Lung (tissue), 12 donors: ENCODE results near the gene INPP4B. TPM values are rescaled to one million over a fixed set of nuclear protein-coding genes. Genes with fewer than 3 reads are reported as not detected.

Experiments used
- ATAC-seq: fragments of 200-7000 bp; cut with Tn5 transposase; one replicate; pipeline ENCODE4 v1.9.1; 2020; ENCODE audit warnings: moderate number of reproducible peaks; ENCODE audit not compliant: insufficient read depth, low FRiP score
- DNase-seq, 3 donors: peaks; one replicate each; pipeline ENCODE4 v3.0.0-alpha.2; 2013 to 2017
- H3K27ac ChIP-seq, 2 donors: one replicate each; pipeline ENCODE4 v1.5.1; 2013; ENCODE audit warnings: mild to moderate bottlenecking in 2 of 2, moderate library complexity in 2 of 2, control low read depth in 1 of 2, inconsistent platforms in 1 of 2, low read depth in 1 of 2, low read length in 1 of 2
- H3K27me3 ChIP-seq, 3 donors: one replicate each; pipeline ENCODE4 v1.5.1; 2013; ENCODE audit warnings: low read length in 2 of 3; ENCODE audit not compliant: control insufficient read depth in 3 of 3, insufficient read depth in 3 of 3
- H3K36me3 ChIP-seq, 4 donors: one replicate each; pipeline ENCODE4 v1.5.1; 2013; ENCODE audit warnings: low read length in 4 of 4, mild to moderate bottlenecking in 1 of 4, moderate library complexity in 1 of 4; ENCODE audit not compliant: control insufficient read depth in 4 of 4, insufficient read depth in 4 of 4
- H3K4me1 ChIP-seq, 5 donors: one replicate each; pipeline ENCODE4 v1.5.1; 2013; ENCODE audit warnings: low read length in 5 of 5, mild to moderate bottlenecking in 2 of 5, moderate library complexity in 1 of 5; ENCODE audit not compliant: control insufficient read depth in 5 of 5, insufficient read depth in 5 of 5
- H3K4me3 ChIP-seq: one replicate; pipeline ENCODE4 v1.5.1; 2013; ENCODE audit warnings: mild to moderate bottlenecking, control low read depth, moderate library complexity
- H3K9ac ChIP-seq, 2 donors: one replicate each; pipeline ENCODE4 v1.5.1; 2013; ENCODE audit warnings: low read length in 2 of 2, control low read depth in 1 of 2; ENCODE audit not compliant: insufficient read depth in 1 of 2
- H3K9me3 ChIP-seq, 4 donors: one replicate each; pipeline ENCODE4 v1.5.1; 2013; ENCODE audit warnings: low read length in 3 of 4, mild to moderate bottlenecking in 1 of 4, moderate library complexity in 1 of 4; ENCODE audit not compliant: control insufficient read depth in 4 of 4, insufficient read depth in 3 of 4
- WGBS, 2 donors: extraction: QIAGEN DNeasy Blood & Tissue Kit; methylation state at CpG; one replicate each; pipeline ENCODE4 v1.1.7; 2013; 5-methylcytosine and 5-hydroxymethylcytosine counted together
- polyA plus RNA-seq, 2 donors: library from polyadenylated mRNA; stranded (reverse); fragments of 200-250 nt; gene quantifications; one replicate each; pipeline ENCODE4 v1.2.1, GENCODE V29; 2013
- total RNA-seq, 2 donors: library from RNA; depleted of rRNA in 1 of 2; stranded (reverse); fragments of >200 nt in 1 of 2; gene quantifications; one replicate each; pipeline ENCODE4 v1.2.1, GENCODE V29; 2014 to 2021
- TF ChIP-seq, protein P1 (sequence below): IDR thresholded peaks from 2 replicates; pipeline ENCODE4 v1.5.1; 2012; ENCODE audit warnings: mild to moderate bottlenecking; ENCODE audit errors: control extremely low read depth, extremely low read depth
- donor health status: control.
- donor health status: control.
- donor health status: Bipolar disorder and iron deficiency.
- donor health status: healthy.
- donor health status: DM: yes; HTN: yes; CAD: no.

INPP4B gene
- total and polyA plus RNA-seq, 4 donors, result 2.4 to 32.6 (median 5.6) TPM

DNA sequence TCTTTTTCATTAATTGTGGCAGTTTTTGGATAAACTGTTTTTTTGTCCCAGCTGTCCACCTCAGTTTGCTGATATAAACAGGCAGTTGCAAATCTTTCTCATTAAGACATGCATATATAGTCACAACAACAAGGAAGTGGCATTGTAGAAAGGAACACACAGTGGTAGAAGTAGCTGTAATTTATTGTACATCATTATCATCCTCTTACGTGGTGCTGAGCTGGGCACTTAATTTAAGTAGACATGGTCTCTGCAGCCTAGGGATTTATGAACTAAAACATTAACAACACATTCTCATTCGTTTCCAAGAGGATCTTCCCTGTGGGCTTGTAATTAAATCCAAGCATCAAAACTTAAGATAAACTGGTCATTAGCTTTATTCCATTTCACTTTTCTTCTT lies 500.2 kb downstream of the INPP4B start:
- ATAC-seq, result no peak
- Histone ChIP-seq H3K36me3 (no peaks in the 10 kb centered on the region), H3K27me3 (no peaks in the 10 kb centered on the region), H3K9ac (no peak overlapping the region), H3K4me3 (no peak overlapping the region), H3K9me3 (peaks cover 0 to 2% (median 0%) of the 10 kb centered on the region in 4 donors), H3K27ac (peak overlapping the region in 1 of 2 donors; percentile 33), H3K4me1 (peaks cover 0 to 35% (median 14%) of the 10 kb centered on the region in 5 donors)
- DNase-seq, result no peak
- TF ChIP-seq, protein P1, sequence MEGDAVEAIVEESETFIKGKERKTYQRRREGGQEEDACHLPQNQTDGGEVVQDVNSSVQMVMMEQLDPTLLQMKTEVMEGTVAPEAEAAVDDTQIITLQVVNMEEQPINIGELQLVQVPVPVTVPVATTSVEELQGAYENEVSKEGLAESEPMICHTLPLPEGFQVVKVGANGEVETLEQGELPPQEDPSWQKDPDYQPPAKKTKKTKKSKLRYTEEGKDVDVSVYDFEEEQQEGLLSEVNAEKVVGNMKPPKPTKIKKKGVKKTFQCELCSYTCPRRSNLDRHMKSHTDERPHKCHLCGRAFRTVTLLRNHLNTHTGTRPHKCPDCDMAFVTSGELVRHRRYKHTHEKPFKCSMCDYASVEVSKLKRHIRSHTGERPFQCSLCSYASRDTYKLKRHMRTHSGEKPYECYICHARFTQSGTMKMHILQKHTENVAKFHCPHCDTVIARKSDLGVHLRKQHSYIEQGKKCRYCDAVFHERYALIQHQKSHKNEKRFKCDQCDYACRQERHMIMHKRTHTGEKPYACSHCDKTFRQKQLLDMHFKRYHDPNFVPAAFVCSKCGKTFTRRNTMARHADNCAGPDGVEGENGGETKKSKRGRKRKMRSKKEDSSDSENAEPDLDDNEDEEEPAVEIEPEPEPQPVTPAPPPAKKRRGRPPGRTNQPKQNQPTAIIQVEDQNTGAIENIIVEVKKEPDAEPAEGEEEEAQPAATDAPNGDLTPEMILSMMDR, result no peak
- 75 to 80% methylated on average over 2 of the region's 2 CpGs for WGBS, 2 donors

DNA sequence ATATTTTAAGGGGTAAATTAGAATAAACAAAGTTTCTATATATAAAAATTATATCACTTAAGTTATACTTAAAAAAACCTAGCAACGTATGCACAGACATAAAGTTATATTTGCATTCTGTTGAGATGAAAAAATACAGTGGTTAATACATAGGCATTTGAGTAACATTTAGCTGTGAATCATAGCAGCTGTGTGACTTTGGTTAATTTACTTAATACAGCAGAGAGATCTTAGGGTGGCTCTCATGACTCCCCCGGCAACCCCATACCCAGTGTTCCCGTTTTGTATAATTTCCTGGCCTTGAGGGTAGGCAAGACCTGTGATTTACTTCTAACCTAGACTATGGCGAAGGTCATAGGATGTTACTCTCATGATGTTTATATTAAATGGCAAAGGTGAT lies 504.8 kb downstream of the INPP4B start:
- no peak overlapping the region for H3K4me3 ChIP-seq
- H3K4me1 ChIP-seq, result peaks cover 0 to 3% (median 0%) of the 10 kb centered on the region in 5 donors
- no peak overlapping the region for H3K27ac ChIP-seq
- TF ChIP-seq, protein P1, result no peak
- no peak overlapping the region for H3K9ac ChIP-seq
- H3K36me3 ChIP-seq, result no peaks in the 10 kb centered on the region
- DNase-seq, result no peak
- ATAC-seq, result no peak
- H3K9me3 ChIP-seq, result peaks cover 0 to 2% (median under 1%) of the 10 kb centered on the region in 4 donors
- WGBS, 2 donors, result 94 to 96% methylated on average over 4 of the region's 4 CpGs
- no peaks in the 10 kb centered on the region for H3K27me3 ChIP-seq

DNA sequence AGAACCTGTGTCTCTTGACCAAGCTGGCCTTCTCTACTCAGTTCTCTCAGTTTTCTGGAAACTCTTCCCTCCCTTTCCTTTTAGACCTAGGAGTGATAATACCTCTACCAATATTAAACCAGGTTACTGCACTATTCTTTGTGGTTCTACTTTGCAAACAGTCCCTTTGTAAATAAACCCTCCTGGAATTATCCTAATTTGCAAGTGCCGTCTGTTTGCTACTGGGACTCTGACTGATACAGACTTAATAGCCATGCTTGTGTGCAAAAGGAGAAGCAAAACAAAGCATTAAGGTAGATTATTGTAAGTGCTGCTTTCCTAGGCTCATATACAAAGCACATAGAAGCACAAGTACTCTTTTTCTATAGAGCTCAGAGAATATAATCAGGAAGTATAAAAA lies 507.0 kb downstream of the INPP4B start:
- Histone ChIP-seq H3K27ac (no peak overlapping the region), H3K27me3 (no peaks in the 10 kb centered on the region), H3K4me3 (no peak overlapping the region), H3K9ac (no peak overlapping the region), H3K36me3 (no peaks in the 10 kb centered on the region), H3K4me1 (no peaks in the 10 kb centered on the region), H3K9me3 (peaks cover 0 to 3% (median under 1%) of the 10 kb centered on the region in 4 donors)
- TF ChIP-seq, protein P1, result no peak
- ATAC-seq (no peak), DNase-seq (no peak)
- WGBS, 2 donors, result 86 to 92% methylated on average over 1 of the region's 1 CpG
